ENCODE results near the gene PRR4. TPM values are rescaled to one million over a fixed set of nuclear protein-coding genes. Genes with fewer than 3 reads are reported as not detected.

The PRR4 gene
- total RNA-seq, 1 donor from 2014 or later = 3.9 TPM

DNA sequence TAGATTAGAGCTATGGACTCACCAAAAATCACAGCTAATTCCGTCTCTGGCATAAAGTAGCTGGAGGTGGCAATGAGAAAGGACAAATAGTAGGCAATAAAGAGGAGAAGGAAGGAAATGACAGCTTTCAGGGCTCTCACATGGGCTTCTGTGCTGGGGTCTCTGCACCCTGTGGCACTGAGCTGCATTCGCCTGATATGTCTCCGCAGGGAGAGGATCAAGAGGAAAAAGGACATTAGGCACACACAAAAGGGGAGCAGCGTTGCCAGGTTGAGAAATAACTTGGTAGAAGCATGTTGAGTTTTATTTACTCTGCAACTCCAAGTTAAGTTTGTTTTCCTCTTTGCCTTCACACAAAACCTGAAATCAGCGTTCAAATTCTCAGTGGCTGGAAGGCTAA is 47.5 kb downstream of the PRR4 start:
- DNase-seq (ENCODE audit: low spot score) = no peak

Other genes with a start within 250 kb of the PRR4 start
- 29.1 TPM for gene MAGOHB, start 235.9 kb downstream of the PRR4 start, total RNA-seq (ENCODE audit: insufficient read depth, low replicate concordance)
- gene STYK1, start 175.4 kb downstream of the PRR4 start, total RNA-seq (ENCODE audit: insufficient read depth, low replicate concordance) = 2.4 TPM
- gene YBX3, start 126.2 kb downstream of the PRR4 start, total RNA-seq (ENCODE audit: insufficient read depth, low replicate concordance) = 121 TPM
- gene TAS2R7, start 46.8 kb downstream of the PRR4 start, total RNA-seq (ENCODE audit: insufficient read depth, low replicate concordance) = 2.9 TPM
- gene TAS2R8, start 42.2 kb downstream of the PRR4 start, total RNA-seq (ENCODE audit: insufficient read depth, low replicate concordance) = 1.7 TPM
- 1.7 TPM for gene TAS2R9, start 39.3 kb downstream of the PRR4 start, total RNA-seq (ENCODE audit: insufficient read depth, low replicate concordance)
- 2.6 TPM for gene TAS2R10, start 23.1 kb downstream of the PRR4 start, total RNA-seq (ENCODE audit: insufficient read depth, low replicate concordance)
- 9.6 TPM for gene PRH1, start 34.8 kb upstream of the PRR4 start, total RNA-seq (ENCODE audit: insufficient read depth, low replicate concordance)
- gene TAS2R13, start 60.1 kb upstream of the PRR4 start, total RNA-seq (ENCODE audit: insufficient read depth, low replicate concordance) = 5.3 TPM
- gene PRH2, start 79.8 kb upstream of the PRR4 start, total RNA-seq (ENCODE audit: insufficient read depth, low replicate concordance) = 1.4 TPM
- gene TAS2R14, start 89.8 kb upstream of the PRR4 start, total RNA-seq (ENCODE audit: insufficient read depth, low replicate concordance) = 21.4 TPM
- gene TAS2R50, start 137.4 kb upstream of the PRR4 start, total RNA-seq (ENCODE audit: insufficient read depth, low replicate concordance) = 5.8 TPM
- 8.2 TPM for gene TAS2R20, start 148.8 kb upstream of the PRR4 start, total RNA-seq (ENCODE audit: insufficient read depth, low replicate concordance)
- 21.9 TPM for gene TAS2R19, start 173.1 kb upstream of the PRR4 start, total RNA-seq (ENCODE audit: insufficient read depth, low replicate concordance)
- 32.5 TPM for gene TAS2R31, start 181.9 kb upstream of the PRR4 start, total RNA-seq (ENCODE audit: insufficient read depth, low replicate concordance)
- gene TAS2R46, start 212.8 kb upstream of the PRR4 start, total RNA-seq (ENCODE audit: insufficient read depth, low replicate concordance) = 17.3 TPM
- gene TAS2R43, start 242.8 kb upstream of the PRR4 start, total RNA-seq (ENCODE audit: insufficient read depth, low replicate concordance) = 1.4 TPM